Stimulated activated CD8-positive, alpha-beta memory T cell treated with anti-CD3 and anti-CD28 coated beads, Interleukin-4, amount 100 ng/mL, for 24 hours (primary cell): ENCODE data around the gene MMP12.
"Not testable (repeated sequence)": the region's sequence is repeated elsewhere in the genome, so short reads cannot be mapped to it uniquely, and the experiment has no call there.

Experiments used
- DNase-seq: peaks from one replicate; pipeline ENCODE4 v3.0.0-alpha.2; 2020; ENCODE audit warnings: low read depth

MMP12 gene

GRCh38 chr11:102874852-102875251 is at the start of gene MMP12:
Gene MMP12, minus strand, starts transcription at chr11:102874982. Its CDS starts 45 bp downstream, at chr11:102874937.
- no peak for DNase-seq

GRCh38 chr11:102921587-102922220 is 46.9 kb upstream of the MMP12 start:
- DNase-seq = no peak

GRCh38 chr11:102920118-102920684 is 45.4 kb upstream of the MMP12 start:
- DNase-seq = no peak

GRCh38 chr11:102915044-102915375 is 40.2 kb upstream of the MMP12 start:
- no peak for DNase-seq

- DNase-seq = no peak
These were observed 39.7 kb upstream of the MMP12 start for GRCh38 chr11:102914238-102915043.

GRCh38 chr11:102912482-102912830 is 37.7 kb upstream of the MMP12 start:
- no peak for DNase-seq

GRCh38 chr11:102911758-102912481 is 37.1 kb upstream of the MMP12 start:
- DNase-seq = no peak

- DNase-seq = not testable (repeated sequence)
These were observed 31.1 kb upstream of the MMP12 start for GRCh38 chr11:102905848-102906247.

GRCh38 chr11:102903895-102904294 is 29.1 kb upstream of the MMP12 start:
- not testable (repeated sequence) for DNase-seq

- no peak for DNase-seq
These were observed 25.6 kb upstream of the MMP12 start for GRCh38 chr11:102900346-102900745.

GRCh38 chr11:102891736-102892135 is 17.0 kb upstream of the MMP12 start:
- DNase-seq = no peak

GRCh38 chr11:102886999-102887398 is 12.2 kb upstream of the MMP12 start:
- DNase-seq = no peak

GRCh38 chr11:102883141-102883540 is 8.4 kb upstream of the MMP12 start:
- DNase-seq = no peak

- no peak for DNase-seq
These were observed 7.7 kb upstream of the MMP12 start for GRCh38 chr11:102882389-102883024.

- DNase-seq = no peak
These were observed 5.0 kb upstream of the MMP12 start for GRCh38 chr11:102879801-102880200.

- no peak for DNase-seq
These were observed 3.8 kb upstream of the MMP12 start for GRCh38 chr11:102878595-102878994.

GRCh38 chr11:102869354-102869964 is 5.3 kb downstream of the MMP12 start:
- not testable (repeated sequence) for DNase-seq

- DNase-seq = no peak
These were observed 6.4 kb downstream of the MMP12 start for GRCh38 chr11:102868339-102868738.

- DNase-seq = no peak
These were observed 10.1 kb downstream of the MMP12 start for GRCh38 chr11:102864724-102865123.

- DNase-seq = no peak
These were observed 20.8 kb downstream of the MMP12 start for GRCh38 chr11:102853956-102854355.

- DNase-seq = no peak
These were observed 21.7 kb downstream of the MMP12 start for GRCh38 chr11:102853055-102853454.
